Osteoblast (primary cell): ENCODE results near the gene IQCH. TPM values are rescaled to one million over a fixed set of nuclear protein-coding genes. Genes with fewer than 3 reads are reported as not detected.
A peak's percentile ranks its signal among the peaks of the same experiment; 100 is the strongest.

Experiments used
- DNase-seq: peaks from one replicate; pipeline ENCODE4 v3.0.0; 2011; ENCODE audit warnings: low spot score, mixed read lengths; ENCODE audit not compliant: insufficient read length; ENCODE audit errors: missing footprints
- H2AFZ ChIP-seq: 2 replicates; pipeline ENCODE4 v1.6.0; 2011; ENCODE audit warnings: mild to moderate bottlenecking, low read length
- H3K27ac ChIP-seq: 2 replicates; pipeline ENCODE4 v1.5.1; 2011; ENCODE audit warnings: mild to moderate bottlenecking, low read depth, low read length, moderate library complexity
- H3K27me3 ChIP-seq: 2 replicates; pipeline ENCODE4 v1.6.0; 2012; ENCODE audit warnings: mild to moderate bottlenecking, control low read depth, inconsistent platforms, low read length, moderate library complexity; ENCODE audit not compliant: insufficient read depth
- H3K36me3 ChIP-seq: 2 replicates; pipeline ENCODE4 v1.5.1; 2011; ENCODE audit warnings: mild to moderate bottlenecking, low read length, control low read depth, moderate library complexity; ENCODE audit not compliant: insufficient read depth
- H3K4me1 ChIP-seq: 2 replicates; pipeline ENCODE4 v1.5.1; 2011; ENCODE audit warnings: mild to moderate bottlenecking, low read length, control low read depth, moderate library complexity; ENCODE audit not compliant: insufficient read depth
- H3K4me2 ChIP-seq: 2 replicates; pipeline ENCODE4 v1.6.0; 2011; ENCODE audit warnings: mild to moderate bottlenecking, low read length; ENCODE audit not compliant: insufficient read depth
- H3K4me3 ChIP-seq: fragments of 200-600 bp; sonication (generic); 3 replicates; pipeline ENCODE4 v1.5.1; 2012; ENCODE audit warnings: mild to moderate bottlenecking, low read length, inconsistent platforms; ENCODE audit not compliant: insufficient read depth
- H3K79me2 ChIP-seq: 2 replicates; pipeline ENCODE4 v1.6.0; 2012; ENCODE audit warnings: mild to moderate bottlenecking, low read length, control low read depth, inconsistent platforms; ENCODE audit not compliant: insufficient read depth
- H3K9me3 ChIP-seq: 2 replicates; pipeline ENCODE4 v1.5.1; 2011; ENCODE audit warnings: low read depth, low read length, control low read depth
- H4K20me1 ChIP-seq: 2 replicates; pipeline ENCODE4 v1.6.0; 2012; ENCODE audit warnings: mild to moderate bottlenecking, low read length, control low read depth; ENCODE audit not compliant: insufficient read depth
- total RNA-seq: library from RNA; depleted of rRNA; stranded (reverse); fragments of >200 nt; gene quantifications from 2 replicates; pipeline ENCODE4 v1.2.3, GENCODE V29; 2012
- TF ChIP-seq, protein P1 (sequence below): IDR thresholded peaks from 2 replicates; pipeline ENCODE4 v1.5.1; 2011; ENCODE audit warnings: mild to moderate bottlenecking, low read depth, low read length, moderate library complexity; ENCODE audit errors: extremely low read depth

The IQCH gene
- total RNA-seq, 1 donor, result 5.8 TPM

DNA sequence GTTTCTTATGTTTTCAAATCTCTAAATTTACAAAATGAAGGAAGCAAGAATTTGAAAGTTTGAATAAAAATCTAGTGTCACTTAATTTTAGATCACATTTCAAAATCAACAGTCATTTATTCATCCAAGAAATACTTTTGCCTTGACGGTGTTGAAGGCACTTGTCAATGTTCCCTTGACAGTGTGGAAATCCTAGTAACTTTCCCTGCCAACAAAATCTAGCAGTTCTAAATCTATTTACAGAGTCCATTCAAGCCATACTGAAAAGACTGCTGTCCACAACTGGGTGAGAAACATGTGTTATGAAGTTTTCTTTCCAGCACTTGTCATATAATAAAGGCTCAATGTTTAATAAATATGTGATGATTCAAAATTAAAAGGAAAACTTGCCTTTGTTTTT, 279.3 kb downstream of the IQCH start:
- no peaks in the 10 kb centered on the region for H3K79me2 ChIP-seq
- H3K4me1 ChIP-seq, result peaks cover 7% of the 10 kb centered on the region
- no peak overlapping the region for H3K27ac ChIP-seq
- H3K9me3 ChIP-seq, result no peaks in the 10 kb centered on the region
- no peak overlapping the region for H2AFZ ChIP-seq
- DNase-seq, result no peak
- H4K20me1 ChIP-seq, result no peaks in the 10 kb centered on the region
- H3K27me3 ChIP-seq, result no peaks in the 10 kb centered on the region
- TF ChIP-seq, protein P1, sequence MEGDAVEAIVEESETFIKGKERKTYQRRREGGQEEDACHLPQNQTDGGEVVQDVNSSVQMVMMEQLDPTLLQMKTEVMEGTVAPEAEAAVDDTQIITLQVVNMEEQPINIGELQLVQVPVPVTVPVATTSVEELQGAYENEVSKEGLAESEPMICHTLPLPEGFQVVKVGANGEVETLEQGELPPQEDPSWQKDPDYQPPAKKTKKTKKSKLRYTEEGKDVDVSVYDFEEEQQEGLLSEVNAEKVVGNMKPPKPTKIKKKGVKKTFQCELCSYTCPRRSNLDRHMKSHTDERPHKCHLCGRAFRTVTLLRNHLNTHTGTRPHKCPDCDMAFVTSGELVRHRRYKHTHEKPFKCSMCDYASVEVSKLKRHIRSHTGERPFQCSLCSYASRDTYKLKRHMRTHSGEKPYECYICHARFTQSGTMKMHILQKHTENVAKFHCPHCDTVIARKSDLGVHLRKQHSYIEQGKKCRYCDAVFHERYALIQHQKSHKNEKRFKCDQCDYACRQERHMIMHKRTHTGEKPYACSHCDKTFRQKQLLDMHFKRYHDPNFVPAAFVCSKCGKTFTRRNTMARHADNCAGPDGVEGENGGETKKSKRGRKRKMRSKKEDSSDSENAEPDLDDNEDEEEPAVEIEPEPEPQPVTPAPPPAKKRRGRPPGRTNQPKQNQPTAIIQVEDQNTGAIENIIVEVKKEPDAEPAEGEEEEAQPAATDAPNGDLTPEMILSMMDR, result no peak
- H3K4me3 ChIP-seq, result no peak overlapping the region
- no peak overlapping the region for H3K4me2 ChIP-seq
- H3K36me3 ChIP-seq, result no peaks in the 10 kb centered on the region

DNA sequence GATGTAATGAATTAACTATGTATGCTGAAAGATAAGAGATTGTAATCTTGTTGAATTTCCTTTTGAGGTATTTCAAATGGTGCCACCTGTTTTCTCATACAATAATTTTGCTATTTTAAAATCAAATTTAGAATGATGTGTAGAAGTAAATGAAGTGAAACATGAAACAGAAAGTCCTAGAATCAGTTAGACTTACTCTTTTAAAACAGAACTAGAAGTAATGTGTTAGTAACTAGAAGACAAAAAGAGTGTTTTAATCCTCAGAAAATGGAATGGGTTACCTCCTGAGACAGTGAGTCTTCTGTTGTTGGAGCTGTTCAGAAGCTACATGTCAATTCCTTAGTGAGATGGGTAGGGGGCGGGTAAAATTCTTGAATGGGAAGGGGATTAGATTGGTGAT, 279.8 kb downstream of the IQCH start:
- no peaks in the 10 kb centered on the region for H3K9me3 ChIP-seq
- no peak overlapping the region for H3K27ac ChIP-seq
- H3K36me3 ChIP-seq, result no peaks in the 10 kb centered on the region
- H3K79me2 ChIP-seq, result no peaks in the 10 kb centered on the region
- H3K4me2 ChIP-seq, result no peak overlapping the region
- no peak overlapping the region for H2AFZ ChIP-seq
- DNase-seq, result no peak
- no peak overlapping the region for H3K4me3 ChIP-seq
- H3K27me3 ChIP-seq, result no peaks in the 10 kb centered on the region
- H3K4me1 ChIP-seq, result peaks cover 7% of the 10 kb centered on the region
- no peaks in the 10 kb centered on the region for H4K20me1 ChIP-seq
- TF ChIP-seq, protein P1, result no peak

DNA sequence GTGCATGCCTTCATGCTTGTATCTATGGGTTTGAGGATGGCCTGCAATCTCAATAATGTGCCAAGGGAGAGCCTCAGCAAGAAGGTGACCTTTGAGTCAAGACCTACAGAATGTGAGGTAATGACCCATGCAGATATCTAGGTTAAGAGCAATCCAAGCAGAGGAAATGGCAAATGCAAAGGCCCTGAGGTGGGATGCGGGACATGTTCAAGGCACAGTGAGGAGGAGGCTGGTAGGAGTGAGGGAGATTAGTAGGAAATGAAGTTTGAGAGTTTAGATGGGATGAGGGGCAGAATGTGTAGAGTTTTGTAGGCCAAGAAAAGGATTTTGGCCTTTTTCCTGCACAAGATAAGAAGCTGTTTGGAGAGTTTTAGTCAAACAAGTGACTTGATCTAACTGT, 283.2 kb downstream of the IQCH start:
- no peak overlapping the region for H3K4me2 ChIP-seq
- TF ChIP-seq, protein P1, result no peak
- no peaks in the 10 kb centered on the region for H3K36me3 ChIP-seq
- H3K27ac ChIP-seq, result no peak overlapping the region
- H3K27me3 ChIP-seq, result no peaks in the 10 kb centered on the region
- DNase-seq, result no peak
- H2AFZ ChIP-seq, result no peak overlapping the region
- H3K79me2 ChIP-seq, result no peaks in the 10 kb centered on the region
- H3K4me3 ChIP-seq, result no peak overlapping the region
- H4K20me1 ChIP-seq, result no peaks in the 10 kb centered on the region
- H3K4me1 ChIP-seq, result peaks cover 3% of the 10 kb centered on the region
- H3K9me3 ChIP-seq, result no peaks in the 10 kb centered on the region

DNA sequence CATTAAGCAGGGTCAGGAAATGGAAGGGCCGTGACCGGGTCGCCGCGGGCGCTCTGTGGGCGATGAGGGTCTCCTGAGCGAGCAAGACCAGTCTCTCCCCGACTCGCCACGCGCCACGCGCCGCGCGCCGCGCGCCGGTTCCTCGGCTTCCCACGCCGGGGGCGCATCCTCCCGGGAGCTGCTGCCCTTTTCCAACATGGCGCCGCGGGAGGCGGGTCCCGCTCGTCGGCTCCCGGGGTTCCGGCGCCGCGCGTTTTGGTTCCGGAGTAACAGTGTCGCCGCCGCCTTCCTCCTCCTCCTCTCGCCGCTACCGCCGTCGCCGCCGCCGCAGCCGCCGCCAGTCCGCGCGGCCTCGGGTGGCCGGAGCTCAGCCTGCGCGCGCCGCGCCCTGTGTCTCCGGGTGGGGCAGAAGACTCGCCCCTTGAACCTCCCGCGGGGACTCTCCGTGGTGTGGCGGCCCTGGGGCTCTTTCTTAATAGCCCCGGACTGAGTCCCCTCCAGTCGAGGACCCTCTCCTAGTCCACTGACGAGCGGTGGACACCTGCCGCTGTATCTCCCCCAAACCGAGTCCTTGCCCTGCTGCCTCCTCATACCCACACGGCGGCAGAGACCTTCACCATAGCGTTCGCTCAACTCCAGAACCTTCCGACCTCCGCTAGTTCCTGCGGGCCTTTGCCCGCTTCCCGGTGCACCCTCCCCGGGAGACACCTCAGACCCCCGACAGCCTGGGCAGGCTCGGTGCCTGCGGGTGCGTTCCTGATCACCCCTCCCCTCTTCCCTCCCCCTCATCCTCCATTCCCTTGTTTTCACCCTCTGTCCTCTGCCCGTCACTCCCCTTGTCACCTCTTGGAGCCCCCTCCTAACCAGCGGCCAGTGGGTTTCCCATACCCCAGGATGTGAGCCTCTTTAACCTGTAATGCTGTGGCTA, 288.1 kb downstream of the IQCH start, which contains the start of gene MAP2K5:
TSS of gene MAP2K5 (plus strand) at position 284 of the 928 bp plus-strand sequence. CDS start at position 917, 633 bp downstream.
- Histone ChIP-seq H3K4me1 (peaks cover 19% of the 10 kb centered on the region), H3K36me3 (no peaks in the 10 kb centered on the region), H3K27me3 (no peaks in the 10 kb centered on the region), H3K79me2 (peaks cover 10% of the 10 kb centered on the region), H4K20me1 (no peaks in the 10 kb centered on the region), H2AFZ (peak within 1 kb of the TSS; percentile 98), H3K9me3 (no peaks in the 10 kb centered on the region), H3K4me3 (peak within 1 kb of the TSS; percentile 95), H3K27ac (peak within 1 kb of the TSS; percentile 85), H3K4me2 (peak within 1 kb of the TSS; percentile 94)
- TF ChIP-seq, protein P1, result no peak
- peak; percentile 92 for DNase-seq
